HAP-1 (cell line): ENCODE measurements around the gene CTNNA2.

Experiments used
- DNase-seq, 2 experiments: peaks; one replicate each; pipeline ENCODE4 v3.0.0-alpha.2; 2016 to 2020; ENCODE audit warnings: low spot score in 2 of 2
- H3K27me3 ChIP-seq: fragments of 250-450 bp; sonication (Bioruptor Pico); 2 replicates; pipeline ENCODE4 v1.5.1; 2020; ENCODE audit warnings: low read depth, mild to moderate bottlenecking, moderate library complexity
- H3K36me3 ChIP-seq: fragments of 250-450 bp; sonication (Bioruptor Pico); replicated peaks from 2 replicates; pipeline ENCODE4 v1.5.1; 2020; ENCODE audit warnings: mild to moderate bottlenecking
- H3K4me1 ChIP-seq: fragments of 250-450 bp; sonication (Bioruptor Pico); 2 replicates; pipeline ENCODE4 v1.5.1; 2020; ENCODE audit warnings: mild to moderate bottlenecking
- H3K4me3 ChIP-seq: fragments of 250-450 bp; sonication (Bioruptor Pico); 2 replicates; pipeline ENCODE4 v1.5.1; 2020; ENCODE audit warnings: mild to moderate bottlenecking, moderate library complexity
- H3K9me3 ChIP-seq: fragments of 250-450 bp; sonication (Bioruptor Pico); 2 replicates; pipeline ENCODE4 v1.5.1; 2020; ENCODE audit warnings: mild to moderate bottlenecking, moderate library complexity
- in situ Hi-C: fragments of 300-500 bp; cut with MboI; formaldehyde crosslinking; loops from 3 replicates; pipeline ENCODE4 v1.14.3; 2020; ENCODE audit warnings: low sequenced_read_pairs, inconsistent platforms, mixed read lengths

Gene CTNNA2

DNA sequence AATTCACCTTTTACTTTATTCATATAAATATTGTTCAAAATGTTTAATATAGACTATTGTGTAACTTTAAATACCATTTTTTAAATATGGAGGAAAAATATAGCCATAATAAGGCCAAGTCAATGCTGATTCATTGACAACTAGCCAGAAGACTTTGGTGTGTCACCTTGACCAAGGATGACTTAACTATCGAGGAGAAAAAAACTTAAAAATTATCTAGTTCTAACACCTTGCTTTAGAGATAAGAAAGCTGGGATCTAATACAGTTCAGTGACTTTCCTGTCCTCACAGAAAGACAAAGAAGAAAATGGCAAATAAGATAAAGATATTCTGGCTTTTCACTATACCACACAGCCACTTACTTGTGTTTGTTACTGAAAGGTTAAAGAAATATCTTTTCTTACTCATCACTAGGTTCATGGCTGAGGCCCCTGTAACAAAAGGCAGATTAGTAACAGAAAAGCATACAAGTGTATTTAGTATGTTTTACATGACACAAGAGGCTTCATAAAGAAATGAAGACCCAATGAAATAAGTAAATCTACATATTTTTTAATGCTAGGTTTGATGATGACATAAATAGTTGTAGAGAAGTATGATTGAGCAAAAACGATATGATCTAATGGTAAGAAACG, 857.6 kb downstream of the CTNNA2 start:
- Histone ChIP-seq H3K9me3 (no peaks in the 10 kb centered on the region), H3K4me3 (no peak overlapping the region), H3K4me1 (no peaks in the 10 kb centered on the region; the same call in 1 of the 2 replicates), H3K36me3 (no peaks in the 10 kb centered on the region), H3K27me3 (no peaks in the 10 kb centered on the region)
- in situ Hi-C loops = no loop called here
- peak in 1 of 2 experiments; percentile 4 for DNase-seq

DNA sequence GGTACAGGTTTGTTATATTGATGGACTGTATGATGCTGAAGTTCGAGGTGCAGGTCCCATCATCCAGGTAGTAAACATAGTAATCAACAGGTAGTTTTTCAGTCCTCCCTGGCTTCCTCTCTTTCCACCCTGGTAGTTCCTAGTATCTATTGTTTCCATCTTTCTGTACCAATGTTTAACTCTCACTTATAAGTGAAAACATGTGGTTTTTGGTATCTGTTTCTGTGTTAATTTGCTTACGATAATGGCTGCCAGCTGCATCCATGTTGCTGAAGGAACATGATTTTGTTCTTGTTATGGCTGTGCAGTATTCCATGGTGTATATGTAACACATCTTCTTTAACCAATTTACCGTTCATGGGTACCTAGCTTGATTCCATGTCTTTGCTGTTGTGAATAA, 861.3 kb downstream of the CTNNA2 start:
- no peaks in the 10 kb centered on the region for H3K36me3 ChIP-seq
- H3K9me3 ChIP-seq = no peaks in the 10 kb centered on the region
- no peaks in the 10 kb centered on the region for H3K27me3 ChIP-seq
- in situ Hi-C loops = no loop called here
- no peaks in the 10 kb centered on the region; the same call in 1 of the 2 replicates for H3K4me1 ChIP-seq
- no peak for DNase-seq
- H3K4me3 ChIP-seq = no peak overlapping the region

DNA sequence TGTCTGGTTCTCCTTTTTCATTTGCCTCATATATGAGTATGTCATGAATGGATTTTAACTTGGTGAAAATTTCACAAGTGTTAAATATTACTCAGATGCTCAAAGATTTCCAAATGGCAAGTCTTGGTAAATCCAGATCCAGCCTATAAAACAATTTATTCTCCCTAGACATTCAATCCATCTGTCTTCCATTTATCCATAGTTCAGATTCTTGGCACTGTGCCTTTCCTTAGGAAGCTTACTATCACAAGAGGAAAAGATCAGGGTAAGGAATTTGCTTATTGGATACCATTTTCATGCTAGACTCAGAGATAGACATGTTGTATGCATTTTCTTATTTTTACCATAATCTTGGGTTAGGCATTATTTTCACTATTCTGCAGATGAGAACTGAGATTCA, 864.2 kb downstream of the CTNNA2 start:
- Histone ChIP-seq H3K27me3 (no peaks in the 10 kb centered on the region), H3K36me3 (no peaks in the 10 kb centered on the region), H3K9me3 (no peaks in the 10 kb centered on the region), H3K4me3 (no peak overlapping the region), H3K4me1 (no peaks in the 10 kb centered on the region)
- no peak for DNase-seq
- in situ Hi-C loops = no loop called here

DNA sequence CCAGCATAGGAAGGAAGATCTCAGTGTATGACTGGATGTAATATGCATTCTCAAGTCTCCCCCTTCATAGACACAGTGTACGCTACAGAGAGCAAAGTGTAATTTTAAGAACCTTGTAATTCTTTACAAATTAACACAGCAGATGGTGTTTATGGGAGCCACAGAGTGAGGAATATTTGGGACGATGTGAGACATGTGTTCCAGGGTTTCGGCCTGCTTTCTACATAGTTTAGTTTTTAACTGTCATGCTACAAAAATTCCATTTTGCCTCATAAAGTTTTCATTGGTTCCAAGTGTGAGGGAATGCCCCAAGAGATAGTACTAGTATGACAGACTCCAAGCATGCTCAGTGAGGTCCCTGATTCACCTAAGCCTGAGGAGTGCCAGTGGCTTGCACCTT, 867.9 kb downstream of the CTNNA2 start:
- no peaks in the 10 kb centered on the region for H3K4me1 ChIP-seq
- no peak overlapping the region for H3K4me3 ChIP-seq
- no peaks in the 10 kb centered on the region for H3K27me3 ChIP-seq
- in situ Hi-C loops = no loop called here
- DNase-seq = no peak
- no peaks in the 10 kb centered on the region for H3K36me3 ChIP-seq
- no peaks in the 10 kb centered on the region for H3K9me3 ChIP-seq

DNA sequence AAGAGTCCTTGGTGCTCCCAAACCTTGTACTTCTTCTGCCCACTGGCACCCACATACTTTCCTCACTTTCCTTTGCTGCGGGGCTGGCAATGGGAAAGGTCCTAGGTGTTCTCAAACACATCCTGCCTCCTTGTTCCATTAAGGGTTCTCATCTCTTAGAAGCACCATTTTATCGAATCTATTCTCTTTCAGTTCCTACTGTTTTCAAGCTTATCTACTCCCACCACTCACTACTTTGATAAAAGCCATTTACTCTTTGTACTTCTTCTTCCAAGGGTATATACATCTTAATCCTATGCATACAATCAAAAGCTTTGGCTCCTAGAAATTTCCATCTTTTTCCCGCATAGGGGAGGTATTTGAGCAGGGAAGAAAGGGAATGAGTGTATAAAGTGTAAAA, 868.8 kb downstream of the CTNNA2 start:
- no peaks in the 10 kb centered on the region for H3K27me3 ChIP-seq
- in situ Hi-C loops = no loop called here
- no peak for DNase-seq
- no peak overlapping the region for H3K4me3 ChIP-seq
- no peaks in the 10 kb centered on the region for H3K36me3 ChIP-seq
- no peaks in the 10 kb centered on the region for H3K9me3 ChIP-seq
- no peaks in the 10 kb centered on the region for H3K4me1 ChIP-seq

DNA sequence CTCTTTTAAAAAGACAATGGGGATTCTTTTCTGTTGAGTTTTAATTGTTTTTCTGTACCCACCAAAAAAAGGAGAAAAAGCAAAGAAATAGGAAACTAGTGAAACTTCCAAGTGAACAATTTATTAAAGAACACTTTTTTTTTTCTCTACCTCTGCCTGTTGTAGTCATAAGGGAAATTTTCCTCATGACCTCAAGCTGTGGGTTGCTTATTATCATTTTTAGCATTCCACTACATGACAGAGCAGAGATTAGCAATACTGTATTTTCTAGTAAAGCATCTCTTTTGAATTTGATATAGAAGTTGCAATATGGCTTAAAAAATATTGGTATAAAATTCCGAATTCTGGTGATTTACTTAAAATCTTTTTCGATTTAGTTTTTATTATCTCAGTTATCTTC, 879.6 kb downstream of the CTNNA2 start:
- no peaks in the 10 kb centered on the region for H3K4me1 ChIP-seq
- no peaks in the 10 kb centered on the region for H3K36me3 ChIP-seq
- DNase-seq = no peak
- no peak overlapping the region for H3K4me3 ChIP-seq
- no peaks in the 10 kb centered on the region for H3K27me3 ChIP-seq
- in situ Hi-C loops = no loop called here
- H3K9me3 ChIP-seq = no peaks in the 10 kb centered on the region

DNA sequence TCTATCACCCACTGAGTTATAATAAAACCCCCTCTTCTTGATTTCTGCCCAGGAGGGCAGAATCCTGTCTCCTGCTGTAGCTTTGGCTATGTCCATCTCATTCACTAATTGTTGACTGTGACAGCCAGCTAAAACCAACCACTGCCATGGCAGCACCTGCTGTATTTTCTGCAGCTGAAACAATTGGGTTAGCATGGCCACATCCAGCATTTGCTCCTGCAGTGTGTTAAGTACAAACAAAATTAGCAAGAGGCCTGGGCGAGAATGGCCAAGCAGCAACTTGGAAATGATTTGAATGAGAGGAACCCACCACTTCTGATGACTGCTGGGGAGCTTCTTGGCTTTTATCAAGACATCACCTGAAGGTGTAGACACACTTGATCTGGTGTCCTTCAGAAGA, 881.1 kb downstream of the CTNNA2 start:
- Histone ChIP-seq H3K36me3 (no peaks in the 10 kb centered on the region), H3K4me3 (no peak overlapping the region), H3K4me1 (no peaks in the 10 kb centered on the region), H3K27me3 (no peaks in the 10 kb centered on the region), H3K9me3 (no peaks in the 10 kb centered on the region)
- in situ Hi-C loops = no loop called here
- no peak for DNase-seq

DNA sequence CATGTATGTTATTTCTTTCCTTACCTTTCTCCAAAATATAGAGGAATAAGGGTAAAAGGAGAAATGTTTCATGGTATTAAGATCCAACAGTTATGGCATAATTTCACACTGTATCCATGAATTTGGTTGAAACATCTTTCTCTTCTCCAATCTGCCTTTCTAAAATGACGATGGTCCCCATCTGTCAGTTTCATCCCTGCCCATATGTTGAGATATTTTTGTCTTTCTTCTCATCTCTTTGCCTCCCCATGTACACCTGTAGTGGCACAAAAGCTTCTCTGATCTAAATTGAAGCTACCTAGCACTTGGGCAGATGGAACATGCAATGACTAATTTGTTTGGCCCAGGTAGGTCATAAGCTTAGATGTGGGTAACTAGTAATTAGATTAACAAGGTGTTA, 882.4 kb downstream of the CTNNA2 start:
- Histone ChIP-seq H3K4me3 (no peak overlapping the region), H3K4me1 (no peaks in the 10 kb centered on the region), H3K9me3 (no peaks in the 10 kb centered on the region), H3K27me3 (no peaks in the 10 kb centered on the region), H3K36me3 (no peaks in the 10 kb centered on the region)
- in situ Hi-C loops = no loop called here
- no peak for DNase-seq

DNA sequence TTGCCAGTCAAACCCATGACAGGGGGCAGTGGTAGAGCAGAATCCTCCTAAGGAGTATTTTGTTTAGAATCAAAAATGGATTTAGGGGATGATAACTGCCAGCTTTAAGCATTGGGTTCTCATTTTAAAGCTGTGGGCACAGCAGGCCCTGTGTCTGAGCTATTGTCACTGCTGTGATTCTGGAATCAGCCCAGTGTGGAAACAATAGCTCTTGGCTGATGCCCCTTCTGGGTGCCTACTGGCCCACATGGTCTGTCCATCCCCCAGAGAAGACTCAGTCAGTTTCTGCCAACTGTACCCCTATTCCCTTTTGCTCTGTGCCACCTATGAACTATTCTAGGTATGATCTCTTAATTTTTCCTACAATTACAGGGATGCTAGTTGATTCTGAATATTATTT, 883.4 kb downstream of the CTNNA2 start:
- Histone ChIP-seq H3K36me3 (no peaks in the 10 kb centered on the region), H3K4me1 (no peaks in the 10 kb centered on the region), H3K9me3 (no peaks in the 10 kb centered on the region), H3K4me3 (no peak overlapping the region), H3K27me3 (no peaks in the 10 kb centered on the region)
- DNase-seq = no peak
- in situ Hi-C loops = no loop called here

DNA sequence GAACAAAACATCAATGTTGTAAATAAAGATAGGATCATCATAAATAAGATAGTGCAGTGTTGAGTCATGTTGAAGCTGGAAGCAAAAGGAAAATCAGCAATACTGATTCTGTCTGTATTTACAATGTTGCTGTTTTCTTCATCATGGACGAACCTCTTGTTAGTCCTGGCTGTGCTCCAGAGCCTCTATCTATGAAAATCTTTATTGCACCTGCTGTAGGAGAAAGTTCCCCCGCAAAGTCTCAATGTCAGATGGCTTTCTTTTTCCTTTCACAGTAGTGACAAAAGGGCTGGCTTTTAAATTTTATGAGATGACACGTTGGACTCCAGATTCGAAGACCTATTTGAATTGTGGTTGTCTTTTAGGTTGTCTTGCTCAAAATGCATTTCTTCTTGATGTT, 890.2 kb downstream of the CTNNA2 start:
- no peaks in the 10 kb centered on the region for H3K36me3 ChIP-seq
- H3K4me3 ChIP-seq = no peak overlapping the region
- no peak for DNase-seq
- no peaks in the 10 kb centered on the region for H3K27me3 ChIP-seq
- no peaks in the 10 kb centered on the region for H3K4me1 ChIP-seq
- H3K9me3 ChIP-seq = no peaks in the 10 kb centered on the region
- in situ Hi-C loops = no loop called here

DNA sequence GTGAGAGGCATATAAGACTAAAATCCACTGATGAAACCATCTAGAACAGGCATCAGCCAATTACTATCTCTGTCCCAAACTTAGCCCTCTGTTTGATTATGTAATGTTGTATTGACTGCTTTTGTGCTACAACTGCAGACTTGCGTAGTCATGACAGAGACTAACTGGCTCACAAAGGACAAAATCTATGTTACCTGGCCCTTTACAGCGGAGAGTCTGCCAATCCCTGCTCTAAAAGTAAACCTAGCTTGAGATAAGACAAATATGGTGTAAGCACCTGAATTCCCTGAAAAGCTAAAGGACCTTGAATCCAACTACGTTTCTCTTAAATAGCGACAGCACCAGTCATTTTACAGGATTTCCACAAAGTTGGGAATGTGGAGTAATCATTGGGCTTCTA, 894.5 kb downstream of the CTNNA2 start:
- Histone ChIP-seq H3K4me3 (no peak overlapping the region), H3K9me3 (no peaks in the 10 kb centered on the region), H3K36me3 (no peaks in the 10 kb centered on the region), H3K4me1 (no peaks in the 10 kb centered on the region), H3K27me3 (0 out of 2 replicates have a peak, but pooled peaks cover 3% of the 10 kb centered on the region)
- DNase-seq = no peak
- in situ Hi-C loops = no loop called here

DNA sequence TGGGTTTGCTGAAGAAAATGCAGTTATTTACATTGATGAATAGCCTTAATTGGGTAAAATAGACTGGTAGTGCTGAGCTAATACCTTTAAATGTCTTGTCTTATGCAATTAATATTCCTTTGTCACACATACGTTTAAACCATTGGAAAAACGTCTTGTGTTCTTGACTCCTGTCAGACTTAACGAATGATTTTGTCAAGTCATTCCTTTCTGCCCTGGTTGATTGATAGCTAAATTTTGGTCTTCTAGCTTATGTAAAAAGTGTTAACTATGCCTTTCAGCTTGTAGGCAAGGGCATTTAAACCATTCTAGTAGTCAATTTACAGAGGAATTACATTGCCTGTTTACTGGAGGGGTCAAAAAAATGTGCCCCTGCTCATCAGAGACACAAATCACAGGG, 897.5 kb downstream of the CTNNA2 start:
- no peak overlapping the region for H3K4me3 ChIP-seq
- 0 out of 2 replicates have a peak, but pooled peaks cover 3% of the 10 kb centered on the region for H3K27me3 ChIP-seq
- DNase-seq = no peak
- in situ Hi-C loops = no loop called here
- H3K9me3 ChIP-seq = no peaks in the 10 kb centered on the region
- H3K4me1 ChIP-seq = no peaks in the 10 kb centered on the region
- no peaks in the 10 kb centered on the region for H3K36me3 ChIP-seq

DNA sequence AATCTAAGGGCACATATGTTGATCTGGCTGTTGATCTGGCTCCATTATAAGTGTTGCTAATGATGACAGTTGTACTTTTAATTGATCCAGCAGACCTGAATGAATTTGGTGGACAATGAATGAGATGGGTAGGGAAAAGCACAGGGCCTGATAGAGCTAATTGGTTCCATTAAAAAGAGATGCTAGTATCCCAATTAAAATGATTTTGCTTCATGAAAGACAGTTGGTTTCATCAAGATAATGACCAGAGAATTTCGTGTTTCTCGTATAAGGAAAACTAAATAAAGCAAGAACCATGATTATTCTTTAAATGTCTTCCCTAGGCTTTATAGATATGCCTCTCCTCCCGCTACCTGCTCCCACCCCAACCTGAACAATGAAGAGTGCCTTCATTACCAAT, 900.3 kb downstream of the CTNNA2 start:
- H3K9me3 ChIP-seq = no peaks in the 10 kb centered on the region
- no peak overlapping the region for H3K4me3 ChIP-seq
- no peaks in the 10 kb centered on the region for H3K4me1 ChIP-seq
- no peak for DNase-seq
- in situ Hi-C loops = no loop called here
- 0 out of 2 replicates have a peak, but pooled peaks cover 3% of the 10 kb centered on the region for H3K27me3 ChIP-seq
- no peaks in the 10 kb centered on the region for H3K36me3 ChIP-seq

DNA sequence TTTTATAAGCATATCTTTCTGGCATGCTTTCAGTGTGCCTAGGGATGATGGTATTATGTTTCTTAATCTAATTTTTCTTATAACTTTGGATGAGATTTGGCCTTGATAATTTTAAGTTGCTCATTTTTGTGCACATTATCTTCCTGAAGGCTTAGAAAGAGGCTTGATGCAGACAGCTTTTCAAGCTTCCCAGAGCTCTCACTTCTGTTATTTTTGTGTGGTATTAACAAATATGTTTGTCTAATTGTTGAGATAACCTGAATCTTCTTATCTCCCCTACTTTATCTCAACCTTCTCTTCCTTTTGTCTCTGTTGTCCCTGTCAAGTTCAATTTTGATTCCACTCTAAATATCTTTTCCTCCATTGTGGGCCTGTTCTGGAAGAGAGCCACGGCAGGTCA, 904.9 kb downstream of the CTNNA2 start:
- Histone ChIP-seq H3K9me3 (no peaks in the 10 kb centered on the region), H3K4me1 (no peaks in the 10 kb centered on the region), H3K36me3 (no peaks in the 10 kb centered on the region), H3K27me3 (no peaks in the 10 kb centered on the region), H3K4me3 (no peak overlapping the region)
- in situ Hi-C loops = no loop called here
- DNase-seq = no peak

DNA sequence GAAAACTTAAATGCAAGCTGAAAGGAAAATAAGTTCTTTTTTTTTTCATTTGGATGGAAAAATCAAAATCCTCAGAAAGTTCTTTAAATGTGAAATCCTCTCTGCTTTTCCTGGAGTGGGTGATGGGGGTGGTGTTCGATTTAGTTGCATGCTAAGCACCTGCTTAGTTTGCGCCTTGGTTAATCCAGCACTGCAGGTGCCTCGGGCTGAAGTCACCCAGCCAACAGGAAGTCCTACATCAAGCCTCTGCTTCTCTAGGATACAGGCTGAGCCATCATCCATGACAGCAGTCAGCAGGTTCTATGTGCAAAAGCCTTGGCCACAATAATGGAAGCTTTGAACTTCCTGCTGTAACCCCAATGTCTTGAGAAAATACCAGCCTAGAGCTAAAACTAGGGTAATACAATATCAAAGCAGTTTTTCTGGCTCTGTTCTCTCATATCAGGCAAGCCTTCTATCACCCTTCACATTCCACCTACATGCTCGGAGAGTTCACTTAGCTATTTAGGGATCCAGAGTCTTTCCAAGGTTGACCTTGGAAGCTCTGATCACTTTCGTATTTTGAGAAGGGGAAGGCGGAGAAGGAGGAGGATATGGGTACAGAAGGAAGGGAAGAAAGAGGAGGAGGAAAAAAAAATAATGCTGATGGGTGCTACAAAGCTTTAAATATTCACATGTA, 907.8 kb downstream of the CTNNA2 start:
- Histone ChIP-seq H3K4me3 (no peak overlapping the region), H3K36me3 (no peaks in the 10 kb centered on the region), H3K4me1 (no peaks in the 10 kb centered on the region), H3K9me3 (no peaks in the 10 kb centered on the region), H3K27me3 (no peaks in the 10 kb centered on the region)
- no peak for DNase-seq
- in situ Hi-C loops = no loop called here
